HK-2 (cell line): ENCODE data around the gene DCAF7.
A peak's percentile ranks its signal among the peaks of the same experiment; 100 is the strongest.

Source experiments
- DNase-seq: peaks from one replicate; pipeline ENCODE4 v3.0.0-alpha.2; 2018; ENCODE audit not compliant: unreplicated experiment

The DCAF7 gene

DNA sequence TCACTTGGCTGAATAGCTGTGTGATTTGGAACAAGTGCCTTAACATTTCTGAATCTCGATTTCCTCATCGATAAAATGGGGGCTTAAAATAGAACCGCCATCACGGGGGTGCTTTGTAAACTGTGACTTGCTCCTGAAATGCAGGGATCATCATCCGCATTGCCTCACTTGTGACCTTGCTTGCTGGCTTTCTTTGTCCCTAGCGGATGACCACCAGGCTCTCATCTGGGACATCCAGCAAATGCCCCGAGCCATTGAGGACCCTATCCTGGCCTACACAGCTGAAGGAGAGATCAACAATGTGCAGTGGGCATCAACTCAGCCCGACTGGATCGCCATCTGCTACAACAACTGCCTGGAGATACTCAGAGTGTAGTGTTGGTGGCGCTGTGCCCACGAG lies 38.5 kb downstream of the DCAF7 start:
- no peak for DNase-seq

DNA sequence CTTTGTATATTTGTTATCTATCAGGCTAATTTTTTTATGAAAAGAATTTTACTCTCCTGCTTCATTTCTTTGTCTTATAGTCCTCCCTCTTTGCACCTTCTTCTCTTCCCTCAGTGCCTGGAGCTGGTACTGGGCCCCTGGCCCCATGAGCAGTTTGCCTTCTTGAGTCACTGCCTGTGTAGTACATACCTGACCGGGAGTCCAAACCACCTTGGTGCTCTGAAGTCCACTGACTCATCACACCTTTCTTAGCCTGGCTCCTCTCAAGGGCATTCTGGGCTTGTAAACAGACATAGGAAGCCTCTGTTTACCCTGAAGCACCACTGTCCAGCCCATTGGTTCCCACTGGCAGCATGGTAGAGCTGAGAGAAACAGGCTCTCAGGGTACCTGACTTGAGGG lies 39.4 kb downstream of the DCAF7 start:
- DNase-seq: no peak

DNA sequence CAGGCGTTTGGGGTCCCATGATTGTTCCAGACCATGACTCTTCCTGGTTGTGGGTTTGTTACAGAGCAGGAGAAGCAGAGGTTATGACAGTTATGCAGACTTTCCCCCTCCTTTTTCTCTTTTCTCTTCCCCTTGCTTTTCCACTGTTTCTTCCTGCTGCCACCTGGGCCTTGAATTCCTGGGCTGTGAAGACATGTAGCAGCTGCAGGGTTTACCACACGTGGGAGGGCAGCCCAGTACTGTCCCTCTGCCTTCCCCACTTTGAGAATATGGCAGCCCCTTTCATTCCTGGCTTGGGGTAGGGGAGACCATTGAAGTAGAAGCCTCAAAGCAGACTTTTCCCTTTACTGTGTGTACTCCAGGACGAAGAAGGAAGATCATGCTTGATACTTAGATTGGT lies 42.5 kb downstream of the DCAF7 start:
- DNase-seq: no peak

DNA sequence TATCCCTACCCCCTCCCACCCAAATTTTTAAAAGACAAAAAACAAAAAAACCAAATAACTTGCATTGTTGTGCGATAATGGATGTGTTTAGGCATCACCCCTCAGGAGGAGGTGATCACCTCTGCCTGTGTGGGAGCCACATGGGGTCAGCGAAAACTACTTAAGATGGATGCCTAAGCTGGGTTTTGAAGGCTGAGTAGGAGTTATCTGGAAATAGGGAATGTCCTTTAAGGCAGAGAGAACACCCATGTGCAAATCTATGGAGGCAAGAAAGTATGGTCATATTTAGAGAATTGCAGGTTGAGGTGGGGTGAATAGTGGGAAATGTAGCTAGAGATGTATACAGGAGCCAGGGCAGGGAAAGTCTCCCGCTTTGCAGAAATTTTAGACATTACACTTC lies 44.9 kb downstream of the DCAF7 start:
- DNase-seq: no peak

- no peak for DNase-seq
These were observed 46.7 kb downstream of the DCAF7 start for GRCh38 chr17:63596856-63597586.

DNA sequence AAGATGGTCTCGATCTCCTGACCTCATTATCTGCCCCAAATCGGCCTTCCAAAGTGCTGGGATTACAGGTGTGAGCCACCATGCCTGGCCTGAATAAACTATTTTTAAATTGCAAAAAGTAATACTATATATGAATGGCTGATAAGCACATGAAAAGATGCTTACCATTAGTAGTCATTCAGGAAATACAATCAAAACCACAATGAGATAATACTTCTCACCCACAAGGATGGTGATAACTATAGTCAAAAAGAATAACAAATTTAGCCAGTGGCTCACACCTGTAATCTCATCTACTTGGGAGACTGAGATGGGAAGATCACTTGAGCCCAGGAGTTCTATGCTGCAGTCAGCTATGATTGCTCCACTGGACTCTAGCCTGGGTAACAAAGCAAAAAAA lies 48.0 kb downstream of the DCAF7 start:
- DNase-seq: no peak

DNA sequence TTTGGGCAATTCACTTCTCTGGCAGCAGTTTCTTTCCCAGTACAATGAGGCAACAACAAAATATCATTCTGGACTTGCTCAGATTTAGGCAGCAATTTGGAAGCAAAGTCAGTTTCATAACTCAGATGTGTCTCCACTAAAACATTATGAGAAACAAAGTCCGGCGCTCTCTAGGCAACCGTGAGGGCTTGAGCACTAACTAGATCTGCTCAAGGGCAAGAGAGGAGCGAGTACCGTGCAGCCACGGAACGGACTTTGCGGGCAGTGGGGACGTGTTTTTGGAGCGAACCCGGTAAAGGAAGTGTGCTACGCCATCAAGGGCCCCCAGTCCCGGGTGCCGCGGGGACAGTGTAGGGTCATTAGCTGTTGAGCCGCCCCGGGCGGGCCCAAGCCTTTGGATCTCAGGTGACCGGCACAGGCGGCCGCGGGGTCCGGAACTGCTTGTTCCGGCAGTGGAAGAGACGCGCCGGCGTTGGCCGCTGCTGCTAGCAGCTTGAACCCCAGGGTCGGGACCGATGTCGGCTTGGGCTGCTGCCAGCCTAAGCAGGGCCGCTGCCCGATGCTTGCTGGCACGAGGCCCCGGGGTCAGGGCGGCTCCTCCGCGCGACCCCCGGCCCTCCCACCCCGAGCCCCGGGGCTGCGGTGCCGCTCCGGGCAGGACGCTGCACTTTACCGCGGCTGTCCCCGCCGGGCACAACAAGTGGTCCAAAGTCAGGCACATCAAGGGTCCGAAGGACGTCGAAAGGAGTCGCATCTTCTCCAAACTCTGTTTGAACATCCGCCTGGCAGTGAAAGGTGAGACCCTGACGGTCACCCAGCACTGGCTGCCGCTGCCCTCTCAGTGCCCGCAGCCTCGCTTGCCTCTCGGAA lies 50.5 kb downstream of the DCAF7 start, which contains the start of gene TACO1:
TACO1 (plus strand) TSS at position 327 of the 870 bp plus-strand sequence; CDS start at position 516, 189 bp downstream.
- DNase-seq: peak; percentile 86

GRCh38 chr17:63601439-63602371 lies 51.4 kb downstream of the DCAF7 start:
- no peak for DNase-seq

- no peak for DNase-seq
These were observed 59.7 kb downstream of the DCAF7 start for GRCh38 chr17:63609816-63610573.

GRCh38 chr17:63610854-63611253 lies 60.6 kb downstream of the DCAF7 start:
- DNase-seq: no peak

DNA sequence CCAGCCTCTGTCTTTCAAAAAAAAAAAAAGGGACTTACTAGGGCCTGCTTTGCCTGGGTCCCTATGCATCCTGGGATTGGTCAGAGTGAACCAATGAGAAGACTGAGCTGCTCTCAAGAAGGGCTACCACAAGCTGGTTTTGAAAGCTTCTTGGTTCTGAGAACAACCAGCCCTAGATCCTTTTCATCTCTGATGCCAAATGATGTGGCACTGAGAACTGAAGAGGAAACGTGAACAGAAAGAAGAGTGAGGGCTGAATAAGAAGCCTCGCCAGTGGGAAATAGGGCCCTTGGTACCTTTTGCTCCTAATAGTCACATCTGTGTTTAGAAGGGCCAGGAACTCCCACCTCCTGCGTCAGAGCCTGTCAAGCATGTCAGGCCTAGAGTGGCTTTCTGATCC lies 61.1 kb downstream of the DCAF7 start:
- DNase-seq: no peak

GRCh38 chr17:63613663-63614062 lies 63.4 kb downstream of the DCAF7 start:
- DNase-seq: no peak

DNA sequence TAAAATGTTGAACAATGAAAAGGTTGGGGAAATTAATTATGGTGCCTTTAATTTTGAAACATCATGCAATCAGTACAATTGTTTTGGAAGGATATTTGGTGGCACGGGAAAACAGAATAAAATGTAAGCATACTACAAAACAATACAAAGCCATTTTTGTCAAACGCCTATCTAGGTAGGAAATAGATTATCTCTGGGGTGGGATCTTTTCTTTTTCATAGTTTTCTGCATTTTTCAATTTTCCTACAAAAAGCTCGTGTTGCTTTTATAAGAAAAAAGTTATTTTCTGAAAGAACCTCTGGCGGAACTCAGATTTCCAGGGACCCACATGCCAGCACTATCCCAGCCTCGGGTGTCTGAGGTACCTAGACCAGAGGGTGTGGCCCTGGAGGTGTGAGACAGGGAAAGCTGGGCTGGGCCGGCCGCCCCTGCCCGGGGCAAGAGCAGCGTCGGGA lies 71.0 kb downstream of the DCAF7 start:
- DNase-seq: no peak

- peak; percentile 100 for DNase-seq
These were observed 71.7 kb downstream of the DCAF7 start, which contains the start of gene MAP3K3 for GRCh38 chr17:63621684-63622573. Gene MAP3K3 (plus strand): TSS chr17:63622417. CDS start chr17:63622760, 343 bp downstream.

DNA sequence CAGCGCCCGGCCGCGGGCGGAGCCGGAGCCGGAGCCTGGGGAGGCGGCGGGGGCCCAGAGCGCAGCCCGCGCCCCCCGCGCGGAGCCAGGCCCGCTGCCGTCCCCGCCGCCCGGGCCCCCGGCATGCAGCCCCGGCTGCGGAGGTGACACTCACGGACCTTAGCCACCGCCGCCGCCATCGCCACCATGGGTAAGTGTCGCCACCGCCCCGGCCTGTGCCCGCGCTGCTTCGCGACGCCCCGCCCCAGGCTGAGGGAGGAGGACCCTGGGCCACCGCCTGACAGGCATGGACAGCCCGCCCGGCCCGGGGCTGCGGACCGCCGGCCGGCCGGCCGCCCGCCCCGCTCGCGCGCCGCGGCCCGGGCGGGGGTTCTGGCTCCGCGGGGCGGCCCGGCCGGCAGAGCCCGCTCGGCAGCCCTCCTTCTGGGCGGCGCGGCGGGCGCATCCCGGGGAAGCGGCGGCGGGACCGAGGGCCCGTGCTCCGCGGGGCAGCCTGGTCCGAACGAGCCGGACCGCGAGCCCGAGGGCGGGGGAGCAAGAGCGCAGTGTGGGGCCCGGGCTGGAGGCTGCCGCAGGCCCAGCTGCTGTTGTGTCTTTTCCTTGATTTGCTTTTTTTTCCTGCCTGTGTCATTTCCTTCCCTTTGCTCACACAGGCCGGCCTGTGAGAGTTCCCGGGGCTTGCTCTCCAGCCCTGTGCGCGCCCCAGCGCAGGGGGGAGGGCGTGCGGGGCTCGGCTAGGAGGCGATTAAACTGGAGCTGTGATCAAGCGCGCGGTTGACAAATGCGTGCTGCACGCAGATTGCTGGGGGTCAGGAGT lies 72.5 kb downstream of the DCAF7 start:
- peak; percentile 67 for DNase-seq

- DNase-seq: no peak
These were observed 73.7 kb downstream of the DCAF7 start for GRCh38 chr17:63623786-63624530.

DNA sequence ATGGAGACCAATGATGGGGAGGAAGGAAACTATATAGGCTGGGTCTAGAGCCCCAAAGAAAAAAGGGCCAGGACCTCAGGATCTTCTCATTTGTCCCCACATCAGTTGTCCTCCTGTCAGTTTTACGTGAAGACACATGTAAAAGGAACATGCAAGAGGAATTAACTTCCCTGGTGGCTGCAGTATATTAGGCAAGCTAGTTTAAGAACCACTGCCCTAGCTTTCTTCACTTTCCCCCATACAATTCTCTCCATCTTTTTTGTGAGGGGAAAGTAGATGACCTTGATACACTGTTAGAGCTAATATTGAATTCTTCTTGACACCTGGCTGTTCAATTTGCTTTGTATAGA lies 74.2 kb downstream of the DCAF7 start:
- DNase-seq: no peak

- no peak for DNase-seq
These were observed 76.4 kb downstream of the DCAF7 start for GRCh38 chr17:63626551-63627180.
